MCF 10A (cell line): ENCODE data around the gene NAT14. TPM values are rescaled to one million over a fixed set of nuclear protein-coding genes. Genes with fewer than 3 reads are reported as not detected.

ENCODE experiments used
- BruUV-seq: library from RNA; stranded (reverse); fragments of 400-500 nt; replicated peaks from 2 replicates; lab custom pipeline; 2021; lab: Mats Ljungman, UMichigan
- CTCF ChIA-PET: fragments of 300-600 bp; sonication (Branson Sonifier 250); formaldehyde crosslinking; extraction: SDS; loops from one replicate; lab custom pipeline; 2021; ENCODE audit warnings: antibody characterized with exemption, inconsistent platforms; lab: Yijun Ruan, JAX
- POLR2A ChIA-PET: fragments of 300-600, 350-650 bp; sonication (Branson Sonifier 250); formaldehyde crosslinking; extraction: SDS; loops from one replicate; lab custom pipeline; 2020; ENCODE audit warnings: antibody characterized with exemption, inconsistent platforms; lab: Yijun Ruan, JAX
- DNase-seq: peaks from one replicate; pipeline ENCODE4 v3.0.0-alpha.2; 2018; ENCODE audit not compliant: unreplicated experiment
- H3K27ac Mint-ChIP-seq: one replicate; pipeline ENCODE4 v1.8.0; 2022; ENCODE audit warnings: mild to moderate bottlenecking, low read depth, mixed read lengths; ENCODE audit not compliant: unreplicated experiment
- H3K27me3 Mint-ChIP-seq: one replicate; pipeline ENCODE4 v1.8.0; 2022; ENCODE audit warnings: mixed read lengths; ENCODE audit not compliant: insufficient read depth, unreplicated experiment
- H3K36me3 Mint-ChIP-seq: one replicate; pipeline ENCODE4 v1.8.0; 2022; ENCODE audit warnings: mild to moderate bottlenecking, moderate library complexity, mixed read lengths; ENCODE audit not compliant: insufficient read depth, unreplicated experiment
- H3K4me1 Mint-ChIP-seq: one replicate; pipeline ENCODE4 v1.8.0; 2022; ENCODE audit warnings: mixed read lengths; ENCODE audit not compliant: insufficient read depth, unreplicated experiment
- H3K4me3 Mint-ChIP-seq: one replicate; pipeline ENCODE4 v1.8.0; 2022; ENCODE audit warnings: mild to moderate bottlenecking, moderate library complexity, mixed read lengths; ENCODE audit not compliant: unreplicated experiment
- H3K9me3 Mint-ChIP-seq: one replicate; pipeline ENCODE4 v1.8.0; 2022; ENCODE audit warnings: mixed read lengths; ENCODE audit not compliant: unreplicated experiment
- intact Hi-C: fragments of 100-400 bp; cut with micrococcal nuclease; formaldehyde crosslinking; loops from 2 replicates; pipeline ENCODE4 v1.14.1; 2022
- total RNA-seq: library from RNA; stranded (reverse); gene quantifications from 2 replicates; pipeline ENCODE4 v1.2.3, GENCODE V29; 2022
- TF ChIP-seq, protein P1 (sequence below): fragments of 200-600 bp; IDR thresholded peaks from one replicate; pipeline ENCODE4 v1.8.0; 2022; ENCODE audit warnings: antibody characterized with exemption, mild to moderate bottlenecking; ENCODE audit not compliant: unreplicated experiment

Gene NAT14
- total RNA-seq, 1 experiment from 2014 or later = 22.8 TPM

DNA sequence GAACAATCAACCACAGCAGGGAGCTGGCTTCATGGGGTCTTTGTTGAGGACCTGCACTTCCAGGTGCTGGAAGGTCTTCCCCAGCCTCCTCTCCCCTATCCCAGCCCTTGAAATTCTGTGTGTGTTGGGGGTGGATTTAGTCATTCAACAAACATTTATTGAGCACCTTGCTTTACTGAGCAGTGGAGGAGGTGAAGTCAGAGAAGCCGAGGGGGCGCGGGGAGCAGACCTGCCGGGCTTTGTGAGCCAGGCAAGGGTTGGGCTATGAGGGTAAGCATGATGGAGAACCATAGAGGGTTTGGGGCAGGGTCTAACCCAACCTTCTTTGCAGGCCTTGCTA is 17.0 kb upstream of the NAT14 start:
- TF ChIP-seq, protein P1, sequence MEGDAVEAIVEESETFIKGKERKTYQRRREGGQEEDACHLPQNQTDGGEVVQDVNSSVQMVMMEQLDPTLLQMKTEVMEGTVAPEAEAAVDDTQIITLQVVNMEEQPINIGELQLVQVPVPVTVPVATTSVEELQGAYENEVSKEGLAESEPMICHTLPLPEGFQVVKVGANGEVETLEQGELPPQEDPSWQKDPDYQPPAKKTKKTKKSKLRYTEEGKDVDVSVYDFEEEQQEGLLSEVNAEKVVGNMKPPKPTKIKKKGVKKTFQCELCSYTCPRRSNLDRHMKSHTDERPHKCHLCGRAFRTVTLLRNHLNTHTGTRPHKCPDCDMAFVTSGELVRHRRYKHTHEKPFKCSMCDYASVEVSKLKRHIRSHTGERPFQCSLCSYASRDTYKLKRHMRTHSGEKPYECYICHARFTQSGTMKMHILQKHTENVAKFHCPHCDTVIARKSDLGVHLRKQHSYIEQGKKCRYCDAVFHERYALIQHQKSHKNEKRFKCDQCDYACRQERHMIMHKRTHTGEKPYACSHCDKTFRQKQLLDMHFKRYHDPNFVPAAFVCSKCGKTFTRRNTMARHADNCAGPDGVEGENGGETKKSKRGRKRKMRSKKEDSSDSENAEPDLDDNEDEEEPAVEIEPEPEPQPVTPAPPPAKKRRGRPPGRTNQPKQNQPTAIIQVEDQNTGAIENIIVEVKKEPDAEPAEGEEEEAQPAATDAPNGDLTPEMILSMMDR = no peak
- Mint-ChIP-seq H3K9me3 (no peaks in the 10 kb centered on the region), H3K4me1 (no peaks in the 10 kb centered on the region), H3K27ac (no peak overlapping the region), H3K4me3 (no peak overlapping the region), H3K36me3 (peaks cover 7% of the 10 kb centered on the region), H3K27me3 (no peaks in the 10 kb centered on the region)
- POLR2A ChIA-PET = interaction anchor here (1.1 to 3.3 kb wide), 3 partner anchors 8 to 132 kb away, joined by 4 to 20 read pairs (median 4); partner anchors contain the start of genes ZNF524 and ZNF628
- CTCF ChIA-PET = interaction anchor here (0.6 to 4.3 kb wide), 52 partner anchors 9 to 1014 kb away, joined by 3 to 64 read pairs (median 5); partner anchors contain the start of genes NAT14, TMEM238, ZNF628 and ZNF865
- intact Hi-C loops = loop anchor here (1.0 kb wide), 2 partner anchors 36 to 163 kb away; no protein-coding TSS in a partner anchor
- no TSS peak for BruUV-seq
- no peak for DNase-seq

DNA sequence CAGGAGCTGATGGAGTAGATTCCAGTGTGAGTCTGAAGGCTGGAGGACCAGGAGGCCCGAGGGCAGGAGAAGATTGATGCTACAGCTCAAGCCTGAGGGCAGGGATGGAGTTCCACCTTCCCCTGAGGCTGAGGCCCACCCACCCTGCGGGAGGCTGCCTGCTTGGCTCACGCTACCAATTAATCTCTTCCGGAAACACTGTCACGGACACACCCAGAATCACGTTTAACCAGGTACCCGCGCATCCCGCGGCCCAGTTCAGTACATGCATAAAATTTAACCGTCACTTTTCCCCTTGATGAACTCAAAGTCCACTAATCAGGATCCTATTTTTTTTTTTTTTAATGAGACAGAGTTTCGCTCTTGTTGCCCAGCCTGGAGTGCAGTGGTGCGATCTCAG is 13.7 kb upstream of the NAT14 start:
- peaks cover 7% of the 10 kb centered on the region for H3K36me3 Mint-ChIP-seq
- ChIA-PET POLR2A (interaction anchor here (1.3 to 1.5 kb wide), 2 partner anchors 9 to 12 kb away, joined by 4 read pairs; partner anchors contain the start of gene ISOC2), CTCF (interaction anchor here (1.1 to 1.2 kb wide), 2 partner anchors 18 to 33 kb away, joined by 4 to 9 read pairs; no protein-coding TSS in a partner anchor)
- DNase-seq = no peak
- BruUV-seq = no TSS peak
- TF ChIP-seq, protein P1 = no peak
- no peaks in the 10 kb centered on the region for H3K27me3 Mint-ChIP-seq
- no peaks in the 10 kb centered on the region for H3K9me3 Mint-ChIP-seq
- no peak overlapping the region for H3K4me3 Mint-ChIP-seq
- intact Hi-C loops = no loop called here
- no peak overlapping the region for H3K27ac Mint-ChIP-seq
- H3K4me1 Mint-ChIP-seq = peaks cover 8% of the 10 kb centered on the region

DNA sequence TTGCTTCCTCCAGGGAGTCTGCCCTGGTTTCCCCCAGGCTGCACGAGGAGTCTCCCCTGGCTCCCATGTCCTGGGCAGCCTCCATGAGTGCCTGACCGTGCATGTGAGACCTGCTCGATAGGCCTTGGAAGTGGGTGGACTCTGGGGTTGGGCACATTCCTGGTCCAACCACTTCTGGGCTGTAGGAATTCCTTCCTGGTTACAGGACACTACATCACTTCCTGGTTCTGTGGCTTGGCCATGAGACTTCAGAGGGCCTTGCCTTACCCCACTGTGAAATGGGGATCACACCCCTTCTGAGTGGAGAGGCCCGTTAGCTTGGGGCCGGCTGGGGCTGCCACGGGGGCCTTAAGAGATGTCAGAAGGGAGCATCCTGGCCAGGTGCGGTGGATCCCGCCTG is 12.5 kb upstream of the NAT14 start:
- H3K27ac Mint-ChIP-seq = peak overlapping the region; percentile 71
- peaks cover 8% of the 10 kb centered on the region for H3K4me1 Mint-ChIP-seq
- H3K4me3 Mint-ChIP-seq = peak overlapping the region; percentile 65
- CTCF ChIA-PET = interaction anchor here (0.7 to 2.0 kb wide), 2 partner anchors 32 to 116 kb away, joined by 3 to 6 read pairs; no protein-coding TSS in a partner anchor
- H3K27me3 Mint-ChIP-seq = no peaks in the 10 kb centered on the region
- peak; percentile 57 for DNase-seq
- POLR2A ChIA-PET = no interaction called here
- no TSS peak for BruUV-seq
- intact Hi-C loops = no loop called here
- H3K36me3 Mint-ChIP-seq = peaks cover 7% of the 10 kb centered on the region
- TF ChIP-seq, protein P1 = no peak
- no peaks in the 10 kb centered on the region for H3K9me3 Mint-ChIP-seq

DNA sequence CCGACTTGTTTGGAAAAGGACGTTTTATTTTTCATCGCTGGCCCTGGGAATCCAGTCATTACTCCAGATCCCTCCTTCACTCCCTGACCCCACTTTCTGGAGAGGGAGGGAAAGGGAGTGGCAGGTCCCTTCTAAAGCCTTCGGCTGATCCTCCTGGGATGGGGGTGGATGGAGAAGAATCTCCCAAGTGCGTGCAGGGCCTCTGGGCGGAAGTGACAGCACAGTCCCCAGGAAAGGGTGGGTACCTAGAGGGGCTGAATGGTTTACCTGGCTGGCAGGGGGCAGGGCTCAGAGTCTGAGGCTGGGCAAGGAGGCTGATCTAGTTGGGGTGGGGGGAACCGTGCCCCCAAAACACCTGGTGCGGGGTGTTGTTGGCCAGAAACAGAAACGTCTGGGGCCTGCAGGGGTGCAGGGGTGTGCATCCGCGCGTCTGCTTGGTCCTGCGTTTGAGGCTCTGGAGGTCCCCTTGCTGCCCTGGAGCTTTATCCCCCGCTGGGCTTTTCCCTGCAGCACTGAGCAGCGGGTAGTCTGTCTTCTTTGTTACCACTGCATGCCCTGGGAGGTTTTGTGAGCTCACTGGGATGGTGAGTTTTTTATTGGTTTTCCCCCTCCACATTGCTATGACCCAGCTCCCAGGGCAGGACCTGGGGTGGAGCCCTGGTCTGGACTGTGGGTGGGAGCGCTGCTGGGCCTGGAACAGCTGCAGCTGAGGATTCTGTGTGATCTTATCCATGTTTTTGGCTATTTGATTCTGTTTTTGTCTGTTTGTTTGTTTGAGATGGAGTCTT is 11.6 kb upstream of the NAT14 start:
- H3K4me3 Mint-ChIP-seq = peak overlapping the region; percentile 41
- TF ChIP-seq, protein P1 = no peak
- BruUV-seq = no TSS peak
- no peak for DNase-seq
- intact Hi-C loops = no loop called here
- peaks cover 16% of the 10 kb centered on the region for H3K4me1 Mint-ChIP-seq
- H3K27me3 Mint-ChIP-seq = no peaks in the 10 kb centered on the region
- ChIA-PET CTCF (interaction anchor here (0.6 to 2.0 kb wide), 4 partner anchors 10 to 71 kb away, joined by 3 to 6 read pairs (median 4); no protein-coding TSS in a partner anchor), POLR2A (no interaction called here)
- H3K27ac Mint-ChIP-seq = no peak overlapping the region
- H3K9me3 Mint-ChIP-seq = no peaks in the 10 kb centered on the region
- H3K36me3 Mint-ChIP-seq = peaks cover 7% of the 10 kb centered on the region
